Measurements from ENCODE around the gene MRPL39. TPM values are rescaled to one million over a fixed set of nuclear protein-coding genes. Genes with fewer than 3 reads are reported as not detected.

MRPL39 gene
- total RNA-seq, 2 donors from 2014 or later = 42.8 to 50.9 TPM

DNA sequence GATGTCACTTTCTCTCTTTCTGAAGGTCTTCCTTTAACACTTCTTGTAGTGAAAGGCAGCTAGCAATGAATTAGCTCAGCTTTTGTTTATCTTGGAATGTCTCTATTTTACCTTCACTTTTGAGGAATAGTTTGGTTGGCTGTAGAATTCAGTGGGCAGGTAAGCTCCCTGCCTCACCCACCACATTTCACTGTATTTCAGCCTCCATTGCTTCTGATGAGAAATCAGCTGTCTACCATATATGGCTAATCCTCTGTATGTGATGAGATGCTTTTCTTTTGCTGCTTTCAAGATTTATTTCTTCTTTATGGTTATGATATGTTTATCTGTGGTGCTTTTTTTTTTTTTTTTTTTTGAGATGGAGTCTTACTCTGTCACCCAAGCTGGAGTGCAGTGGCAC, 70.1 kb downstream of the MRPL39 start:
- no peak overlapping the region for H3K27ac Mint-ChIP-seq
- peaks cover 10% of the 10 kb centered on the region for H3K4me1 Mint-ChIP-seq (ENCODE audit: low read depth)
- DNase-seq (no peak), ATAC-seq (replicated peaks in 1 of 2) (no peak)
- H3K4me3 Mint-ChIP-seq = no peak overlapping the region
- H3K27me3 Mint-ChIP-seq (ENCODE audit: low read depth) = no peaks in the 10 kb centered on the region
- H3K9me3 Mint-ChIP-seq = peaks cover 6 to 17% of the 10 kb centered on the region in 2 donors
- peaks cover 14% of the 10 kb centered on the region in 2 donors for H3K36me3 Mint-ChIP-seq (ENCODE audit: insufficient read depth in 2 of 2)

- DNase-seq = no peak
- Mint-ChIP-seq H3K27me3 (ENCODE audit: low read depth) (no peaks in the 10 kb centered on the region), H3K4me1 (ENCODE audit: low read depth) (peaks cover 10% of the 10 kb centered on the region), H3K36me3 (ENCODE audit: insufficient read depth in 2 of 2) (peaks cover 14 to 15% of the 10 kb centered on the region in 2 donors), H3K27ac (no peak overlapping the region), H3K4me3 (no peak overlapping the region), H3K9me3 (peaks cover 6 to 17% of the 10 kb centered on the region in 2 donors)
- ATAC-seq (replicated peaks in 1 of 2) = no peak
Measured at GRCh38 chr21:25536752-25537151, 70.5 kb downstream of the MRPL39 start.

DNA sequence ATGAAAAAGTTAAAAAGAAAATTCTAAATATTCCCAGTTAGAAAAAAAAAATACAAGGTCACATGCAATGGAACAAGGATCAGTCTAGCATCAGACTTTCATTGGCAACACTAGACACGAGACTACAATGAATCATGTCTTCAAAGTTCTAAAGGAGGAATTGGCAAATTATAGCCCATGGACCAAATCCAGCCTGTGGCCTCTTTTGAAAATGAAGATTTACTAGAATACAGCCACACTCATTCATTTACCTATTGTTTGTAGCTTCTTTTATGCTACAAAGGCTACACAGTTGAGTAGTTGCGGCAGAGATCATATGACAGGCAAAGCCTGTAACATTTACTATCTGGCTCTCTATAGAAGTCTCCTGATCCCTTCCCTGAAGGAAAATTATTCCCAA, 71.4 kb downstream of the MRPL39 start:
- no peak overlapping the region for H3K4me3 Mint-ChIP-seq
- H3K36me3 Mint-ChIP-seq (ENCODE audit: insufficient read depth in 2 of 2) = peaks cover 14 to 19% of the 10 kb centered on the region in 2 donors
- H3K27ac Mint-ChIP-seq = no peak overlapping the region
- ATAC-seq (replicated peaks in 1 of 2) (no peak), DNase-seq (no peak)
- peaks cover 6 to 15% of the 10 kb centered on the region in 2 donors for H3K9me3 Mint-ChIP-seq
- H3K4me1 Mint-ChIP-seq (ENCODE audit: low read depth) = peaks cover 10% of the 10 kb centered on the region
- H3K27me3 Mint-ChIP-seq (ENCODE audit: low read depth) = no peaks in the 10 kb centered on the region

Other genes starting within 250 kb of the MRPL39 start
- 1 to 10 TPM; 2.0 to 2.7 TPM for gene JAM2, start 31.8 kb upstream of the MRPL39 start, total RNA-seq
- gene ATP5PF, start 127.4 kb upstream of the MRPL39 start, total RNA-seq = 10 to 100 TPM; 90.0 to 92.1 TPM
- 10 to 100 TPM; 27.3 to 29.7 TPM for gene GABPA, start 127.5 kb upstream of the MRPL39 start, total RNA-seq

Data from activated T-cell treated with anti-CD3 and anti-CD28 coated beads, Interleukin-2, amount 50 U/mL, for 72 hours (primary cell).